ENCODE results near the gene PGPEP1. TPM values are rescaled to one million over a fixed set of nuclear protein-coding genes. Genes with fewer than 3 reads are reported as not detected.
"Not testable (repeated sequence)": the region's sequence is repeated elsewhere in the genome, so short reads cannot be mapped to it uniquely, and the experiment has no call there.

PGPEP1 gene
- total RNA-seq, 1 donor from 2014 or later, result 32.1 TPM

- no peak overlapping the region for H3K4me3 Mint-ChIP-seq (ENCODE audit: unreplicated experiment)
- no peaks in the 10 kb centered on the region for H3K36me3 Mint-ChIP-seq (ENCODE audit: low read depth, unreplicated experiment)
These were observed 33.7 kb downstream of the PGPEP1 start for GRCh38 chr19:18373892-18374629.

GRCh38 chr19:18377026-18377425 is 36.6 kb downstream of the PGPEP1 start:
- no peak overlapping the region for H3K4me3 Mint-ChIP-seq (ENCODE audit: unreplicated experiment)
- no peak for DNase-seq (ENCODE audit: low spot score)
- no peaks in the 10 kb centered on the region for H3K9me3 Mint-ChIP-seq (ENCODE audit: unreplicated experiment)
- H3K4me1 Mint-ChIP-seq (ENCODE audit: unreplicated experiment), result peaks cover 11% of the 10 kb centered on the region
- H3K36me3 Mint-ChIP-seq (ENCODE audit: low read depth, unreplicated experiment), result no peaks in the 10 kb centered on the region
- TF ChIP-seq, protein P1, sequence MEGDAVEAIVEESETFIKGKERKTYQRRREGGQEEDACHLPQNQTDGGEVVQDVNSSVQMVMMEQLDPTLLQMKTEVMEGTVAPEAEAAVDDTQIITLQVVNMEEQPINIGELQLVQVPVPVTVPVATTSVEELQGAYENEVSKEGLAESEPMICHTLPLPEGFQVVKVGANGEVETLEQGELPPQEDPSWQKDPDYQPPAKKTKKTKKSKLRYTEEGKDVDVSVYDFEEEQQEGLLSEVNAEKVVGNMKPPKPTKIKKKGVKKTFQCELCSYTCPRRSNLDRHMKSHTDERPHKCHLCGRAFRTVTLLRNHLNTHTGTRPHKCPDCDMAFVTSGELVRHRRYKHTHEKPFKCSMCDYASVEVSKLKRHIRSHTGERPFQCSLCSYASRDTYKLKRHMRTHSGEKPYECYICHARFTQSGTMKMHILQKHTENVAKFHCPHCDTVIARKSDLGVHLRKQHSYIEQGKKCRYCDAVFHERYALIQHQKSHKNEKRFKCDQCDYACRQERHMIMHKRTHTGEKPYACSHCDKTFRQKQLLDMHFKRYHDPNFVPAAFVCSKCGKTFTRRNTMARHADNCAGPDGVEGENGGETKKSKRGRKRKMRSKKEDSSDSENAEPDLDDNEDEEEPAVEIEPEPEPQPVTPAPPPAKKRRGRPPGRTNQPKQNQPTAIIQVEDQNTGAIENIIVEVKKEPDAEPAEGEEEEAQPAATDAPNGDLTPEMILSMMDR (IDR thresholded peaks at IDR 0.05; ENCODE audit: unreplicated experiment), result no peak
- no peak overlapping the region for H3K27ac Mint-ChIP-seq (ENCODE audit: unreplicated experiment)
- peaks cover 6% of the 10 kb centered on the region for H3K27me3 Mint-ChIP-seq (ENCODE audit: unreplicated experiment)

More at GRCh38 chr19:18373892-18374629, 33.7 kb downstream of the PGPEP1 start:
- Mint-ChIP-seq H3K27ac (ENCODE audit: unreplicated experiment) (peak overlapping the region; percentile 96), H3K27me3 (ENCODE audit: unreplicated experiment) (peaks cover 9% of the 10 kb centered on the region), H3K4me1 (ENCODE audit: unreplicated experiment) (peaks cover 9% of the 10 kb centered on the region), H3K9me3 (ENCODE audit: unreplicated experiment) (no peaks in the 10 kb centered on the region)
- TF ChIP-seq, protein P1 (IDR thresholded peaks at IDR 0.05; ENCODE audit: unreplicated experiment), result no peak
- peak; percentile 75 for DNase-seq (ENCODE audit: low spot score)

- peak overlapping the region; percentile 50 for H3K27ac Mint-ChIP-seq (ENCODE audit: unreplicated experiment)
- peaks cover 2% of the 10 kb centered on the region for H3K4me1 Mint-ChIP-seq (ENCODE audit: unreplicated experiment)
- H3K9me3 Mint-ChIP-seq (ENCODE audit: unreplicated experiment), result no peaks in the 10 kb centered on the region
- H3K27me3 Mint-ChIP-seq (ENCODE audit: unreplicated experiment), result peaks cover 2% of the 10 kb centered on the region
- TF ChIP-seq, protein P1 (IDR thresholded peaks at IDR 0.05; ENCODE audit: unreplicated experiment), result no peak
- no peaks in the 10 kb centered on the region for H3K36me3 Mint-ChIP-seq (ENCODE audit: low read depth, unreplicated experiment)
- H3K4me3 Mint-ChIP-seq (ENCODE audit: unreplicated experiment), result no peak overlapping the region
- DNase-seq (ENCODE audit: low spot score), result no peak
These were observed 39.7 kb downstream of the PGPEP1 start for GRCh38 chr19:18379803-18380747.

GRCh38 chr19:18380843-18381242 is 40.4 kb downstream of the PGPEP1 start:
- H3K4me3 Mint-ChIP-seq (ENCODE audit: unreplicated experiment), result no peak overlapping the region
- H3K9me3 Mint-ChIP-seq (ENCODE audit: unreplicated experiment), result no peaks in the 10 kb centered on the region
- H3K36me3 Mint-ChIP-seq (ENCODE audit: low read depth, unreplicated experiment), result no peaks in the 10 kb centered on the region
- peaks cover 3% of the 10 kb centered on the region for H3K27me3 Mint-ChIP-seq (ENCODE audit: unreplicated experiment)
- no peak overlapping the region for H3K27ac Mint-ChIP-seq (ENCODE audit: unreplicated experiment)
- H3K4me1 Mint-ChIP-seq (ENCODE audit: unreplicated experiment), result peaks cover 10% of the 10 kb centered on the region
- no peak for DNase-seq (ENCODE audit: low spot score)
- TF ChIP-seq, protein P1 (IDR thresholded peaks at IDR 0.05; ENCODE audit: unreplicated experiment), result no peak

GRCh38 chr19:18383622-18384021 is 43.2 kb downstream of the PGPEP1 start:
- H3K4me3 Mint-ChIP-seq (ENCODE audit: unreplicated experiment); H3K36me3 Mint-ChIP-seq (ENCODE audit: low read depth, unreplicated experiment); H3K27ac Mint-ChIP-seq (ENCODE audit: unreplicated experiment); H3K9me3 Mint-ChIP-seq (ENCODE audit: unreplicated experiment); DNase-seq (ENCODE audit: low spot score); H3K27me3 Mint-ChIP-seq (ENCODE audit: unreplicated experiment): not testable (repeated sequence)
- H3K4me1 Mint-ChIP-seq (ENCODE audit: unreplicated experiment), result peaks cover 10% of the 10 kb centered on the region
